ENCODE data around the gene CETN3. TPM values are rescaled to one million over a fixed set of nuclear protein-coding genes. Genes with fewer than 3 reads are reported as not detected.
A peak's percentile ranks its signal among the peaks of the same experiment; 100 is the strongest.

The CETN3 gene
- total RNA-seq, 2 donors from 2014 or later, result 2.6 to 14.3 TPM

- DNase-seq (no peak), ATAC-seq (no peak)
- TF ChIP-seq CTCF (IDR thresholded peaks at IDR 0.05) (no peak), POLR2A (IDR thresholded peaks at IDR 0.05) (no peak)
- no peaks in the 10 kb centered on the region for H3K36me3 ChIP-seq (replicated peaks in 1 of 2; ENCODE audit: insufficient read depth in 1 of 2, low read depth in 2 of 2)
- H3K4me1 ChIP-seq, result peaks cover 7% of the 10 kb centered on the region
- no peak overlapping the region for H3K27ac ChIP-seq
- H3K9me3 ChIP-seq, result no peaks in the 10 kb centered on the region
- no peaks in the 10 kb centered on the region for H3K27me3 ChIP-seq
- H3K4me3 ChIP-seq, result no peak overlapping the region
- intact Hi-C loops (cut with DNase I), result loop anchor here (10.0 kb wide), 1 partner anchor 97 kb away; no protein-coding TSS in a partner anchor
These were observed 28.1 kb upstream of the CETN3 start for GRCh38 chr5:90437663-90438062.

GRCh38 chr5:90434116-90434714 lies 24.7 kb upstream of the CETN3 start:
- intact Hi-C loops (cut with DNase I), result loop anchor here (10.0 kb wide), 1 partner anchor 101 kb away; no protein-coding TSS in a partner anchor
- H3K4me3 ChIP-seq, result no peak overlapping the region
- TF ChIP-seq POLR2A (IDR thresholded peaks at IDR 0.05), result no peak
- TF ChIP-seq CTCF (IDR thresholded peaks at IDR 0.05), result peak in 6 of 7 experiments; percentile 22 to 57 (median 40)
- DNase-seq (peak; percentile 27 to 65 (median 38)), ATAC-seq (no peak)
- H3K9me3 ChIP-seq, result no peaks in the 10 kb centered on the region
- no peak overlapping the region for H3K27ac ChIP-seq
- H3K27me3 ChIP-seq, result no peaks in the 10 kb centered on the region
- WGBS, 2 donors, result 55 to 60% methylated on average over 5 of the region's 5 CpGs
- H3K36me3 ChIP-seq (replicated peaks in 1 of 2; ENCODE audit: insufficient read depth in 1 of 2, low read depth in 2 of 2), result no peaks in the 10 kb centered on the region
- peaks cover 7% of the 10 kb centered on the region for H3K4me1 ChIP-seq

- 100% methylated on average over 1 of the region's 1 CpG for WGBS, 2 donors
- no peak for ATAC-seq
- no peaks in the 10 kb centered on the region for H3K36me3 ChIP-seq (replicated peaks in 1 of 2; ENCODE audit: insufficient read depth in 1 of 2, low read depth in 2 of 2)
These were observed 14.7 kb upstream of the CETN3 start for GRCh38 chr5:90424245-90424644.

GRCh38 chr5:90421136-90421535 lies 11.6 kb upstream of the CETN3 start:
- Histone ChIP-seq H3K36me3 (replicated peaks in 1 of 2; ENCODE audit: insufficient read depth in 1 of 2, low read depth in 2 of 2) (no peaks in the 10 kb centered on the region), H3K4me3 (no peak overlapping the region), H3K27me3 (no peaks in the 10 kb centered on the region), H3K27ac (no peak overlapping the region), H3K9me3 (no peaks in the 10 kb centered on the region), H3K4me1 (no peaks in the 10 kb centered on the region)
- peak; percentile 25 to 52 (median 34) for DNase-seq
- TF ChIP-seq CTCF (IDR thresholded peaks at IDR 0.05), result peak in 5 of 7 experiments; percentile 8 to 30 (median 20)
- TF ChIP-seq POLR2A (IDR thresholded peaks at IDR 0.05), result no peak
- ATAC-seq, result peak; percentile 71
- intact Hi-C loops (cut with DNase I), result no loop called here
- WGBS, 2 donors, result 15 to 20% methylated on average over 4 of the region's 4 CpGs

More at GRCh38 chr5:90424245-90424644, 14.7 kb upstream of the CETN3 start:
- Histone ChIP-seq H3K9me3 (no peaks in the 10 kb centered on the region), H3K27ac (no peak overlapping the region), H3K4me1 (no peaks in the 10 kb centered on the region), H3K27me3 (no peaks in the 10 kb centered on the region), H3K4me3 (no peak overlapping the region)
- TF ChIP-seq CTCF (IDR thresholded peaks at IDR 0.05) (no peak), POLR2A (IDR thresholded peaks at IDR 0.05) (no peak)
- intact Hi-C loops (cut with DNase I), result no loop called here
- DNase-seq, result no peak

- Histone ChIP-seq H3K9me3 (no peaks in the 10 kb centered on the region), H3K4me3 (no peak overlapping the region), H3K27me3 (no peaks in the 10 kb centered on the region), H3K36me3 (replicated peaks in 1 of 2; ENCODE audit: insufficient read depth in 1 of 2, low read depth in 2 of 2) (no peaks in the 10 kb centered on the region), H3K27ac (no peak overlapping the region), H3K4me1 (no peaks in the 10 kb centered on the region)
- 61 to 77% methylated on average over 1 of the region's 1 CpG for WGBS, 2 donors
- no peak for ATAC-seq
- no peak for DNase-seq
- TF ChIP-seq CTCF (IDR thresholded peaks at IDR 0.05) (no peak), POLR2A (IDR thresholded peaks at IDR 0.05) (no peak)
- intact Hi-C loops (cut with DNase I), result no loop called here
These were observed 8.7 kb upstream of the CETN3 start for GRCh38 chr5:90418214-90418613.

Data from body of pancreas (tissue), 4 donors.